Activated CD4-positive, alpha-beta memory T cell treated with anti-CD3 and anti-CD28 coated beads for 36 hours (primary cell): ENCODE measurements around the gene TAF1D. TPM values are rescaled to one million over a fixed set of nuclear protein-coding genes. Genes with fewer than 3 reads are reported as not detected.
"Not testable (repeated sequence)": the region's sequence is repeated elsewhere in the genome, so short reads cannot be mapped to it uniquely, and the experiment has no call there.

Source experiments
- CTCF ChIA-PET: fragments of 350-600 bp; sonication (Branson Sonifier 250); formaldehyde crosslinking; loops from one replicate; lab custom pipeline; 2021; ENCODE audit warnings: antibody characterized with exemption, inconsistent platforms; lab: Charles Lee
- POLR2A ChIA-PET: fragments of 350-600 bp; sonication (Branson Sonifier 250); formaldehyde crosslinking; loops from one replicate; lab custom pipeline; 2021; ENCODE audit warnings: antibody characterized with exemption; lab: Charles Lee
- DNase-seq: peaks from one replicate; pipeline ENCODE4 v3.0.0-alpha.2; 2020
- H3K27ac Mint-ChIP-seq: one replicate; pipeline ENCODE4 v1.8.0; 2021; ENCODE audit warnings: mixed read lengths
- H3K27me3 Mint-ChIP-seq: one replicate; pipeline ENCODE4 v1.8.0; 2021; ENCODE audit warnings: mixed read lengths
- H3K36me3 Mint-ChIP-seq: one replicate; pipeline ENCODE4 v1.8.0; 2021; ENCODE audit warnings: mixed read lengths
- H3K4me1 Mint-ChIP-seq: one replicate; pipeline ENCODE4 v1.8.0; 2021; ENCODE audit warnings: low read depth, mixed read lengths
- H3K4me3 Mint-ChIP-seq: one replicate; pipeline ENCODE4 v1.8.0; 2021; ENCODE audit warnings: mild to moderate bottlenecking, mixed read lengths
- H3K9me3 Mint-ChIP-seq: one replicate; pipeline ENCODE4 v1.8.0; 2021; ENCODE audit warnings: mixed read lengths
- intact Hi-C: fragments of 100-400 bp; cut with micrococcal nuclease; formaldehyde crosslinking; loops from one replicate; pipeline ENCODE4 v1.15.1; 2023
- total RNA-seq, 2 experiments: library from RNA; stranded (reverse); gene quantifications; one replicate each; pipeline ENCODE4 v1.2.3, GENCODE V29; 2021

Gene TAF1D
- 100 to 1,000 TPM; 325 to 342 TPM for total RNA-seq

DNA sequence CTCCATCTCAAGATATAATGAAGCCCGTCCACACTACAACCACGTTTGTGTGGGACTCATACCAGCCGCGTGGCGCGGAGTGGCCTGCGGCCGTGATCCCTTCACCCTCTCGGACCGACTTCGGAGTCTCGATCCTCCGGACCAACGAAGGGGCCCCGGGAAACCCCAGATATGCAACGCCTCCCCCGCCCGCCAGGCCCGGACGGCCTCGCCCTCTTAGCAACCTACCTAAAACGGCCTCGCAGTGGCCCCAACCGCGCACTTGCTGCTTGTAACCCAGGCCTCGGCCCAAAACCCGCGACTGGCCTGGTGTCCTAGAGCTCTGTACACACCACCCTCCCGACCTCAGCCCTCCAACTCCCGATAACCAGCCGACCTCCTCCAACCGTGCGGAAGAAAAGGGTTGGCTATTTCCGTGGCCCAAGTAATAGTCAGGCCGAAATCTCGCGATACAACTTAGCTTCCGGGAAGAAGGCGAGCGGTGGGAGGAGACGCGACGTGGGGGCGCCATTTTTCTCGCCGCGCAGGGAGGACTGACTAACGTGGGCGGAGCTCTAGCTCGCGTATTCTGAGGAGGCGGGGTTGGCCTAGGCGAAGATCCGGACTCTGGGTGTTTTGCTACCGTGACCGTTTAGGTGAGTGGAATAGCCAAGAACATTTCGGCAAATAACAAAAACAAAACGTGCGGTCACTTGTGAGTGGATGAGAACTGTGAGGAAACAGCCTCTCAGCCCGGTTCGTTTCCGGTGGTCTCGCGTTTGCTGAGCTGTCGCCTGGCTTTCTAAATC lies at the start of gene TAF1D, which contains the start of gene C11orf54:
Gene TAF1D, minus strand, starts transcription at position 402 of the 788 bp plus-strand sequence. CDS start 2,191 bp downstream, outside the sequence.
Gene C11orf54, plus strand, starts transcription at position 579 of the 788 bp plus-strand sequence. CDS start 5,722 bp downstream, outside the sequence.
- Mint-ChIP-seq H3K4me3 (peak within 1 kb of the TSS; percentile 100), H3K36me3 (peaks cover 57% of the 10 kb centered on the region), H3K9me3 (no peaks in the 10 kb centered on the region), H3K27me3 (no peaks in the 10 kb centered on the region), H3K27ac (peak within 1 kb of the TSS; percentile 100), H3K4me1 (peaks cover 39% of the 10 kb centered on the region)
- intact Hi-C loops, result loop anchor here (1.0 to 2.0 kb wide), 6 partner anchors 43 to 802 kb away; partner anchors contain the start of genes ANKRD49, CEP295, FUT4 and MED17
- CTCF ChIA-PET, result interaction anchor here (0.8 to 3.5 kb wide), 4 partner anchors 15 to 1326 kb away, joined by 3 to 40 read pairs (median 4); partner anchors contain the start of genes MED17 and SRSF8
- POLR2A ChIA-PET, result interaction anchor here (0.8 to 7.6 kb wide), 9 partner anchors 9 to 544 kb away, joined by 3 to 126 read pairs (median 13); partner anchors contain the start of genes CEP295, MED17, PANX1 and SLC36A4
- DNase-seq, result peak; percentile 97

GRCh38 chr11:93784935-93785360 lies 43.7 kb upstream of the TAF1D start:
- ChIA-PET POLR2A (interaction anchor here (4.4 kb wide), 1 partner anchor 46 kb away, joined by 126 read pairs; the partner anchor contains the start of genes C11orf54 and TAF1D), CTCF (no interaction called here)
- H3K27me3 Mint-ChIP-seq, result no peaks in the 10 kb centered on the region
- DNase-seq, result peak; percentile 61
- intact Hi-C loops, result loop anchor here (1.0 to 5.0 kb wide), 6 partner anchors 44 to 708 kb away; partner anchors contain the start of genes ANKRD49, C11orf54, CEP295 and MRE11
- peaks cover 43% of the 10 kb centered on the region for H3K4me1 Mint-ChIP-seq
- H3K27ac Mint-ChIP-seq, result peak overlapping the region; percentile 93
- H3K9me3 Mint-ChIP-seq, result no peaks in the 10 kb centered on the region
- H3K4me3 Mint-ChIP-seq, result peak overlapping the region; percentile 94
- peaks cover 24% of the 10 kb centered on the region for H3K36me3 Mint-ChIP-seq

DNA sequence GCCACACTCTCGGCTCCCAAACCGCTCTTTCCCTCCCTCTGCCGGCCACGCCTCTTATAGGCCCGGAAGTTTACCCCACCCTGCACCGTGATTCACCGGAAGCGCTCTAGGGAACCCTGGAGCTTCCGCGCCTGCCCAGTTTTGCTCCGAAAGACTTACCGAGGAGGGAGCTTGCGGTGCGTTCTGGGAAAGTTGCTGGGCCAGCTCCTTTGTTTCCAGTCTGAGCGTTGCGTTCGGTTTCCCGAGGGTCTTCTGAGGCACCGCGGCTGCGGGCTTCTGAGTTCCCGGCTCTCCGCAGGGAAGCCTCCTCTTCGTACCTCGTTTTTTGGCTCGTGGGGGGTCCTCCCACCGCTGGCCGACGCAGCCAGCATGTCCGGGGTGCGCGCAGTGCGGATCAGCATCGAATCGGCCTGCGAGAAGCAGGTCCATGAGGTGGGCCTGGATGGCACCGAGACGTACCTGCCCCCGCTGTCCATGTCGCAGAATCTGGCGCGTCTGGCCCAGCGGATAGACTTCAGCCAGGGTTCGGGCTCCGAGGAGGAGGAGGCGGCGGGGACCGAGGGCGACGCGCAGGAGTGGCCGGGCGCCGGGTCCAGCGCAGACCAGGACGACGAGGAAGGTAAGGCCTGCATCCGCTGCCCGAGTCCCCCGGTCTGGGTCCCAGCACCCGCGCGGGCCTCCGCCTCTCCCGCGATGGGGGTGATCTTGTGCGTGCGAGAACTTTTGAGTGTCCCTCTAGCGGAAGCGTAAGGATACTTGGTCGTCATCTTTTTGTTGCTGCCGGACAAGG lies 43.0 kb upstream of the TAF1D start, which contains the start of gene MED17:
Gene MED17, plus strand, starts transcription at position 138 of the 790 bp plus-strand sequence. Its CDS starts 232 bp downstream, at position 370.
- CTCF ChIA-PET, result interaction anchor here (0.5 to 2.4 kb wide), 10 partner anchors 9 to 1467 kb away, joined by 3 to 40 read pairs (median 3); partner anchors contain the start of genes C11orf54 and TAF1D
- H3K9me3 Mint-ChIP-seq, result no peaks in the 10 kb centered on the region
- H3K4me3 Mint-ChIP-seq, result peak within 1 kb of the TSS; percentile 94

DNA sequence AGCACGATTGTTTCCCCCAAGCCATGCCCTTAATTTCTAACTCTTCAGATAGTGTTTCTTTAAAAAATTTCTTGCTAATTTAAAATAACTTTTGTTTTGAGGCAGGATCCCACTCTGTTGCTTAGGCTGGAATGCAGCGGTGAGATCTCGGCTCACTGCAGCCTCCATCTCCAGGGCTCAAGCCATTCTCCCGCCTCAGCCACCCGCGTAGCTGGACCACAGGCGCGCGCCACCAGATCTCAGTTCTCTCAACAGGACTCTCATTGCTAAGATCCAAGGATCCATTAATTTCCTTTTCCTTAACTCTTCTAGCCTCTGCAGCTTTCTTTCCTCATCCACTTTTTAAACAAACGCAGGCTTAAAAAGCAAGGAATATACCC lies 42.5 kb upstream of the TAF1D start:
- H3K4me3 Mint-ChIP-seq, result peak overlapping the region; percentile 94

More for the DNA sequence above, 43.0 kb upstream of the TAF1D start, which contains the start of gene MED17:
- Mint-ChIP-seq H3K36me3 (peaks cover 20% of the 10 kb centered on the region), H3K27me3 (no peaks in the 10 kb centered on the region), H3K27ac (peak within 1 kb of the TSS; percentile 93), H3K4me1 (peaks cover 43% of the 10 kb centered on the region)
- peak; percentile 95 for DNase-seq
- POLR2A ChIA-PET, result interaction anchor here (0.6 to 4.4 kb wide), 9 partner anchors 12 to 710 kb away, joined by 3 to 126 read pairs (median 4); partner anchors contain the start of genes C11orf54, CEP295, PANX1 and SLC36A4
- intact Hi-C loops, result loop anchor here (1.0 kb wide), 5 partner anchors 43 to 709 kb away; partner anchors contain the start of genes ANKRD49, C11orf54, CEP295 and MRE11

GRCh38 chr11:93783362-93783761 lies 42.1 kb upstream of the TAF1D start:
- intact Hi-C loops, result no loop called here
- no peak for DNase-seq
- Mint-ChIP-seq H3K27ac (peak overlapping the region; percentile 93), H3K4me3 (peak overlapping the region; percentile 94), H3K27me3 (no peaks in the 10 kb centered on the region), H3K4me1 (peaks cover 39% of the 10 kb centered on the region), H3K9me3 (peaks cover 4% of the 10 kb centered on the region), H3K36me3 (peaks cover 16% of the 10 kb centered on the region)
- POLR2A ChIA-PET, result interaction anchor here (0.6 to 4.4 kb wide), 8 partner anchors 11 to 711 kb away, joined by 3 to 126 read pairs (median 4); partner anchors contain the start of genes C11orf54, CEP295, PANX1 and SLC36A4
- CTCF ChIA-PET, result interaction anchor here (0.9 to 2.4 kb wide), 6 partner anchors 8 to 108 kb away, joined by 3 to 40 read pairs (median 4); partner anchors contain the start of genes C11orf54 and TAF1D

More for the DNA sequence above, 42.5 kb upstream of the TAF1D start:
- peaks cover 1% of the 10 kb centered on the region for H3K9me3 Mint-ChIP-seq
- ChIA-PET CTCF (interaction anchor here (0.7 to 2.4 kb wide), 9 partner anchors 8 to 549 kb away, joined by 3 to 40 read pairs (median 3); partner anchors contain the start of genes C11orf54 and TAF1D), POLR2A (interaction anchor here (0.6 to 4.4 kb wide), 9 partner anchors 12 to 710 kb away, joined by 3 to 126 read pairs (median 4); partner anchors contain the start of genes C11orf54, CEP295, PANX1 and SLC36A4)
- intact Hi-C loops, result loop anchor here (1.0 kb wide), 5 partner anchors 42 to 710 kb away; partner anchors contain the start of genes ANKRD49, C11orf54, CEP295 and MRE11
- H3K36me3 Mint-ChIP-seq, result peaks cover 18% of the 10 kb centered on the region
- H3K27me3 Mint-ChIP-seq, result no peaks in the 10 kb centered on the region
- H3K27ac Mint-ChIP-seq, result peak overlapping the region; percentile 93
- DNase-seq, result no peak
- peaks cover 41% of the 10 kb centered on the region for H3K4me1 Mint-ChIP-seq

GRCh38 chr11:93775289-93775688 lies 34.0 kb upstream of the TAF1D start:
- Mint-ChIP-seq H3K27me3 (no peaks in the 10 kb centered on the region), H3K36me3 (no peaks in the 10 kb centered on the region), H3K27ac (no peak overlapping the region), H3K4me3 (no peak overlapping the region), H3K4me1 (no peaks in the 10 kb centered on the region), H3K9me3 (peaks cover 5% of the 10 kb centered on the region)
- no peak for DNase-seq
- ChIA-PET CTCF (interaction anchor here (1.5 kb wide), 1 partner anchor 9 kb away, joined by 5 read pairs; the partner anchor contains the start of gene MED17), POLR2A (no interaction called here)
- intact Hi-C loops, result no loop called here

DNA sequence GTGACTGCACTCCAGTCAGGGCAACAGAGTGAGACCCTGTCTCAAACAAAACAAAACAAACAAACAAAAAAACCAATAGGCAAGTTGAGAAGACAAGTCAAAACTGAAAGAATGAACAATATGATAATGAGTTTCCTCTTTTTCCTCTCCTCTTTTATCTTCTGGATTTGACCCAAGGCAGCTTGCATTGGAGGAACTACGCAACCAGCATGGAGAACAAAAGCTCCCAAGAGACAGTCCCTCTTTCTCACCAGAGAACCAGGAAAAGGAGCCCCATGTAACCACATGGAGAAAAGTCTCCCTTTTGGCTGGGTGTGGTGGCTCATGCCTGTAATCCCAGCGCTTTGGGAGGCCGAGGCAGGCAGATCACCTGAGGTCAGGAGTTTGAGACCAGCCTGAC lies 33.3 kb upstream of the TAF1D start:
- H3K9me3 Mint-ChIP-seq, H3K27me3 Mint-ChIP-seq, H3K4me1 Mint-ChIP-seq, POLR2A ChIA-PET, intact Hi-C loops, H3K27ac Mint-ChIP-seq, H3K36me3 Mint-ChIP-seq, H3K4me3 Mint-ChIP-seq, DNase-seq: not testable (repeated sequence)
- CTCF ChIA-PET, result interaction anchor here (1.5 kb wide), 1 partner anchor 9 kb away, joined by 5 read pairs; the partner anchor contains the start of gene MED17

DNA sequence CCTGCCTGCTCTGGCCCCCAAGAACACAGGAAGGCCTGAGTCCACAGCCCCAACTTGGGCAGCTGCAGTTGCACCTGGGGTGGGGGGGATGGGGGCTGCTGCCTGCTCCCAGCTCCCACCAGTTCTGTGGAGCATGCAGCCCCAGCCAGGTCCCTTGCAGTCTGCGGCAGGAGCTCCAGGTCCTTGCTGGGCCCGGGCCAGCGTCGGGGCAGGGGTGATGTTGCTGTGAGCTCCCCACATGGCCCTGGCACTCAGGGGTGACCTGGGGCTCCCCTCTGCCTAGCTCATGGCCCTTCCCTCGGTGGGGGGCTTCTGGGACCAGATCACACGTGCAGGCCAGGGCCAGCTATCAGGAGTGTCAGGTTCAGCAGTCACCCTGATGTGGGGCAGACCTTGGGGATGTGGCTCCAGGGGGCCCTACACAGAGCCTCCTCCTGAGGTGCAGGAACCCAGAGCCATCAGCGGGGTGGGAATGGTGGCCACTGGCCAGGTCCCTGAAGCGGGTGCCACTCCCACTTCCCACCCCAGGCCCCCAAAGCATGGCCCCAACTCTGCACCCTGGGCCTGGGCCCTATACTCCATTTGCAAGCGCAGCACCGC lies 32.4 kb upstream of the TAF1D start:
- Mint-ChIP-seq H3K4me1 (no peaks in the 10 kb centered on the region), H3K4me3 (no peak overlapping the region), H3K9me3 (peaks cover 3% of the 10 kb centered on the region), H3K27ac (no peak overlapping the region), H3K36me3 (no peaks in the 10 kb centered on the region), H3K27me3 (no peaks in the 10 kb centered on the region)
- DNase-seq, result no peak
- intact Hi-C loops, result no loop called here
- ChIA-PET CTCF (no interaction called here), POLR2A (no interaction called here)

DNA sequence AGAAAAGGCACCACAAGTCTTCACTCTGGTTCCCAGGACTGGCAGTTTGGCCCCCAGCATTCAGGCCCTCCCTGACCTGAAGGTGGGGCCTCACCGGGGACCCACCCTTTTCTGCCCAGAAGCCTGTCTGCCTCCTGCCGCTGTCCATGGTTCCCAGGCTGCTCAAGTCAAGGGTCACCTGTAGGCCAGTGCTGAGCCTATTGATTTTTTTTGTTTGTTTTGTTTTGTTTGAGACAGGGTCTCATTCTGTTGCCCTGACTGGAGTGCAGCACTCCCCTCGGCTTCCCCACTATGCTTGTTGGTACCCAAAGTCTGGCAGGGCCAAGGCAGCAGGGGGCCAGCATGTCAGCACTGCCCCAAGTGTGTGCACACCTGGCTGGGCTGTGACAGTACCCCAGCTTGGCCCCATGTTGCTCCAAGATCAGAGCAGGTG lies 31.8 kb upstream of the TAF1D start:
- H3K27ac Mint-ChIP-seq, result no peak overlapping the region
- ChIA-PET POLR2A (no interaction called here), CTCF (interaction anchor here (1.0 kb wide), 1 partner anchor 10 kb away, joined by 3 read pairs; the partner anchor contains the start of gene MED17)
- no peak overlapping the region for H3K4me3 Mint-ChIP-seq
- H3K4me1 Mint-ChIP-seq, result no peaks in the 10 kb centered on the region
- H3K36me3 Mint-ChIP-seq, result peaks cover under 1% of the 10 kb centered on the region
- intact Hi-C loops, result no loop called here
- H3K9me3 Mint-ChIP-seq, result peaks cover 2% of the 10 kb centered on the region
- no peaks in the 10 kb centered on the region for H3K27me3 Mint-ChIP-seq
- no peak for DNase-seq

DNA sequence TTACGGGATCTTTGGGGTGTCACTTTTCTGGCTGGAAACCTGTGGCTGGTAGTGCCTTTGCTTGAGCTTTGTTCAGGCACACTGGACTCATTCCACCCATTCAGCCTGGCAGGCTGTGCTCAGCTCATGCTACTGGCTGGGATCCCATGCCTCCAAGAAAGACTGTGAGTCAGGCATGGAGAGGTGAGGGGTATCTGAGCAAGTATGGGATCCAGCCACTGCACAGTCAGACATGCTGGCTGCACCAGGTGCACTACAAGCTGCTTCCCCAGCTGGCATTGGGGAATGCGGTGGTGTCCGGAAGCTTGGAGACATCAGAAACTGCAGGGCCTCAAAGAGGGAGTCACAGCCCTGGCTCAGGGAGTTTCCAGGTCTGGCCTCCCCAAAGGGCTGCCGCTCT lies 30.8 kb upstream of the TAF1D start:
- H3K27ac Mint-ChIP-seq, result no peak overlapping the region
- H3K9me3 Mint-ChIP-seq, result peaks cover 7% of the 10 kb centered on the region
- no peaks in the 10 kb centered on the region for H3K27me3 Mint-ChIP-seq
- POLR2A ChIA-PET, result interaction anchor here (0.6 to 1.2 kb wide), 3 partner anchors 12 to 34 kb away, joined by 3 to 4 read pairs (median 3); no protein-coding TSS in a partner anchor
- no peak for DNase-seq
- intact Hi-C loops, result no loop called here
- peaks cover 3% of the 10 kb centered on the region for H3K36me3 Mint-ChIP-seq
- CTCF ChIA-PET, result interaction anchor here (0.8 to 1.0 kb wide), 2 partner anchors 10 to 11 kb away, joined by 3 read pairs; partner anchors contain the start of gene MED17
- H3K4me1 Mint-ChIP-seq, result no peaks in the 10 kb centered on the region
- H3K4me3 Mint-ChIP-seq, result no peak overlapping the region
